H9 (cell line): ENCODE results near the gene NRXN3. TPM values are rescaled to one million over a fixed set of nuclear protein-coding genes. Genes with fewer than 3 reads are reported as not detected.

Experiments used
- DNase-seq: peaks from one replicate; pipeline ENCODE4 v3.0.0-alpha.2; 2017
- H2AFZ ChIP-seq: one replicate; pipeline ENCODE4 v1.6.1; 2013; ENCODE audit warnings: mild to moderate bottlenecking, low read length, control low read depth, moderate library complexity
- H2AK5ac ChIP-seq: 2 replicates; pipeline ENCODE4 v1.6.1; 2013; ENCODE audit warnings: low read length, control low read depth, mixed read lengths; ENCODE audit not compliant: insufficient read length
- H2BK120ac ChIP-seq: one replicate; pipeline ENCODE4 v1.6.1; 2013; ENCODE audit warnings: low read depth, mild to moderate bottlenecking, low read length, control low read depth, inconsistent platforms; ENCODE audit not compliant: poor library complexity, severe bottlenecking
- H2BK12ac ChIP-seq: 2 replicates; pipeline ENCODE4 v1.6.1; 2013; ENCODE audit warnings: low read length, control low read depth, mixed read lengths, low read depth; ENCODE audit not compliant: insufficient read length
- H2BK15ac ChIP-seq: 2 replicates; pipeline ENCODE4 v1.6.1; 2013; ENCODE audit warnings: low read depth, low read length, control low read depth
- H2BK20ac ChIP-seq: one replicate; pipeline ENCODE4 v1.6.1; 2013; ENCODE audit warnings: low read depth, mild to moderate bottlenecking, low read length, control low read depth, inconsistent platforms; ENCODE audit not compliant: poor library complexity, severe bottlenecking
- H2BK5ac ChIP-seq: 2 replicates; pipeline ENCODE4 v1.6.1; 2013; ENCODE audit warnings: low read length, control low read depth, mixed read lengths; ENCODE audit not compliant: insufficient read length
- H3K14ac ChIP-seq: 2 replicates; pipeline ENCODE4 v1.6.1; 2013; ENCODE audit warnings: low read length, control low read depth; ENCODE audit not compliant: insufficient read depth
- H3K18ac ChIP-seq: 2 replicates; pipeline ENCODE4 v1.6.1; 2013; ENCODE audit warnings: low read depth, mild to moderate bottlenecking, mixed read lengths, low read length, control low read depth; ENCODE audit not compliant: insufficient read length
- H3K23ac ChIP-seq: 2 replicates; pipeline ENCODE4 v1.6.1; 2013; ENCODE audit warnings: low read length, control low read depth, mixed read lengths, low read depth; ENCODE audit not compliant: insufficient read length
- H3K23me2 ChIP-seq: 2 replicates; pipeline ENCODE4 v1.6.1; 2013; ENCODE audit warnings: low read depth, mild to moderate bottlenecking, mixed read lengths, low read length, control low read depth; ENCODE audit not compliant: insufficient read length, poor library complexity, severe bottlenecking
- H3K27ac ChIP-seq: 2 replicates; pipeline ENCODE4 v1.5.1; 2013; ENCODE audit warnings: low read length, control low read depth, mixed read lengths, low read depth; ENCODE audit not compliant: insufficient read length
- H3K27me3 ChIP-seq: 2 replicates; pipeline ENCODE4 v1.6.1; 2013; ENCODE audit warnings: low read length, control low read depth, inconsistent platforms; ENCODE audit not compliant: insufficient read depth
- H3K4ac ChIP-seq: 2 replicates; pipeline ENCODE4 v1.6.1; 2013; ENCODE audit warnings: low read depth, mild to moderate bottlenecking, control low read depth, inconsistent platforms, low read length, moderate library complexity
- H3K4me1 ChIP-seq: 2 replicates; pipeline ENCODE4 v1.6.1; 2013; ENCODE audit warnings: low read length, control low read depth, inconsistent platforms; ENCODE audit not compliant: insufficient read depth
- H3K4me2 ChIP-seq: 2 replicates; pipeline ENCODE4 v1.6.1; 2013; ENCODE audit warnings: low read length, control low read depth, mixed read lengths; ENCODE audit not compliant: insufficient read length, insufficient read depth
- H3K56ac ChIP-seq: 2 replicates; pipeline ENCODE4 v1.6.1; 2013; ENCODE audit warnings: low read depth, mild to moderate bottlenecking, mixed read lengths, low read length, control low read depth; ENCODE audit not compliant: insufficient read length
- H3K79me1 ChIP-seq: 2 replicates; pipeline ENCODE4 v1.6.1; 2013; ENCODE audit warnings: low read depth, mild to moderate bottlenecking, moderate library complexity, low read length, control low read depth, inconsistent platforms; ENCODE audit not compliant: insufficient read depth, poor library complexity, severe bottlenecking
- H3K79me2 ChIP-seq: 2 replicates; pipeline ENCODE4 v1.6.1; 2013; ENCODE audit warnings: low read length, control low read depth, inconsistent platforms; ENCODE audit not compliant: insufficient read depth
- H3K9ac ChIP-seq: 2 replicates; pipeline ENCODE4 v1.6.1; 2013; ENCODE audit warnings: low read length, control low read depth, mixed read lengths; ENCODE audit not compliant: insufficient read length; ENCODE audit errors: extremely low read depth
- H3K9me3 ChIP-seq: one replicate; pipeline ENCODE4 v1.6.1; 2013; ENCODE audit warnings: low read depth, low read length, inconsistent platforms; ENCODE audit not compliant: control insufficient read depth
- H3T11ph ChIP-seq: one replicate; pipeline ENCODE4 v1.6.1; 2013; ENCODE audit warnings: mild to moderate bottlenecking, low read length, control low read depth, inconsistent platforms
- H4K20me1 ChIP-seq: one replicate; pipeline ENCODE4 v1.6.1; 2013; ENCODE audit not compliant: control insufficient read depth, insufficient read length, insufficient read depth
- H4K5ac ChIP-seq: 2 replicates; pipeline ENCODE4 v1.6.1; 2013; ENCODE audit warnings: low read depth, mild to moderate bottlenecking, mixed read lengths, low read length, control low read depth; ENCODE audit not compliant: insufficient read length
- H4K8ac ChIP-seq: replicated peaks from 2 replicates; pipeline ENCODE4 v1.6.1; 2013; ENCODE audit warnings: low read length, control low read depth, mixed read lengths, low read depth; ENCODE audit not compliant: insufficient read length
- H4K91ac ChIP-seq: 2 replicates; pipeline ENCODE4 v1.6.1; 2013; ENCODE audit warnings: low read depth, mild to moderate bottlenecking, moderate library complexity, mixed read lengths, low read length, control low read depth; ENCODE audit not compliant: insufficient read length
- H3K27ac Mint-ChIP-seq, 3 experiments: 2 replicates in 2 of 3; 3 replicates in 1 of 3; pipeline ENCODE4 v1.8.0; 2020 to 2021; ENCODE audit warnings: mixed read lengths in 3 of 3, mild to moderate bottlenecking in 1 of 3, moderate library complexity in 1 of 3
- H3K27me3 Mint-ChIP-seq: 2 replicates; pipeline ENCODE4 v1.8.0; 2021; ENCODE audit warnings: low read depth, mild to moderate bottlenecking, moderate library complexity, mixed read lengths
- H3K36me3 Mint-ChIP-seq, 3 experiments: 2 replicates in 2 of 3; 3 replicates in 1 of 3; pipeline ENCODE4 v1.8.0; 2020 to 2021; ENCODE audit warnings: low read depth in 3 of 3, mixed read lengths in 3 of 3; ENCODE audit not compliant: insufficient read depth in 1 of 3
- H3K4me1 Mint-ChIP-seq, 2 experiments: 2 replicates each; pipeline ENCODE4 v1.8.0; 2020; ENCODE audit warnings: mixed read lengths in 2 of 2
- H3K4me3 Mint-ChIP-seq, 2 experiments: 2 replicates in 1 of 2; 3 replicates in 1 of 2; pipeline ENCODE4 v1.8.0; 2020 to 2021; ENCODE audit warnings: mild to moderate bottlenecking in 2 of 2, mixed read lengths in 2 of 2, moderate library complexity in 1 of 2
- H3K9me3 Mint-ChIP-seq, 2 experiments: 2 replicates in 1 of 2; 3 replicates in 1 of 2; pipeline ENCODE4 v1.8.0; 2020; ENCODE audit warnings: mild to moderate bottlenecking in 2 of 2, mixed read lengths in 2 of 2, moderate library complexity in 1 of 2
- CTCF ChIP-seq: fragments of 200-600 bp; sonication (generic); conservative IDR thresholded peaks from 3 replicates; pipeline ENCODE4 v1.8.0; 2021; ENCODE audit warnings: antibody characterized with exemption, mild to moderate bottlenecking
- WGBS: extraction: QIAGEN DNeasy Blood & Tissue Kit; methylation state at CpG from one replicate; pipeline ENCODE4 v1.1.7; 2013; ENCODE audit warnings: missing lambda C conversion rate, low lambda C conversion rate, mixed read lengths; ENCODE audit not compliant: insufficient read length; ENCODE audit errors: extremely low coverage; 5-methylcytosine and 5-hydroxymethylcytosine counted together
- total RNA-seq: library from RNA; stranded (reverse); gene quantifications from 2 replicates; pipeline ENCODE4 v1.2.1, GENCODE V29; 2021

The NRXN3 gene
- total RNA-seq, 1 experiment from 2014 or later, result 1.8 TPM

GRCh38 chr14:78313499-78313898 is 143.3 kb downstream of the NRXN3 start:
- Histone ChIP-seq H3K27me3 (no peaks in the 10 kb centered on the region), H4K5ac (no peak overlapping the region)

More at GRCh38 chr14:78313499-78313898, 143.3 kb downstream of the NRXN3 start:
- Mint-ChIP-seq H3K9me3 (no peaks in the 10 kb centered on the region), H3K27me3 (no peaks in the 10 kb centered on the region), H3K27ac (peak overlapping the region in 1 of 3 experiments; percentile 8; a peak in 2 of 7 replicates), H3K4me3 (no peak overlapping the region), H3K4me1 (peaks cover 31 to 41% of the 10 kb centered on the region in 2 experiments), H3K36me3 (no peaks in the 10 kb centered on the region)
- no peak overlapping the region for H2BK5ac ChIP-seq
- no peak overlapping the region for H3K18ac ChIP-seq
- no peak overlapping the region for H3T11ph ChIP-seq
- no peak overlapping the region for H2AK5ac ChIP-seq
- H4K20me1 ChIP-seq, result no peaks in the 10 kb centered on the region
- H2BK15ac ChIP-seq, result no peak overlapping the region
- H2BK12ac ChIP-seq, result no peak overlapping the region
- no peak overlapping the region for H3K14ac ChIP-seq
- no peak overlapping the region for H2AFZ ChIP-seq
- no peak overlapping the region for H4K91ac ChIP-seq
- H2BK20ac ChIP-seq, result no peak overlapping the region
- H3K23me2 ChIP-seq, result no peaks in the 10 kb centered on the region
- H2BK120ac ChIP-seq, result no peak overlapping the region
- no peak overlapping the region for H3K23ac ChIP-seq
- H3K79me2 ChIP-seq, result no peaks in the 10 kb centered on the region
- H3K4me2 ChIP-seq, result no peak overlapping the region
- no peak for DNase-seq
- no peak overlapping the region for H3K9ac ChIP-seq
- H4K8ac ChIP-seq, result no peak overlapping the region
- no peaks in the 10 kb centered on the region for H3K9me3 ChIP-seq
- WGBS, result no CpG with 5 or more reads among the region's 3 CpGs
- no peak overlapping the region for H3K27ac ChIP-seq
- H3K4ac ChIP-seq, result no peak overlapping the region
- H3K79me1 ChIP-seq, result no peaks in the 10 kb centered on the region
- no peak for TF ChIP-seq CTCF
- H3K56ac ChIP-seq, result no peak overlapping the region
- no peaks in the 10 kb centered on the region for H3K4me1 ChIP-seq
